ENCODE data around the gene RGS17. TPM values are rescaled to one million over a fixed set of nuclear protein-coding genes. Genes with fewer than 3 reads are reported as not detected.

Gene RGS17
- total RNA-seq, 2 donors from 2014 or later: 0.28 TPM; not detected in 1

- Histone ChIP-seq H3K4me1 (peaks cover 0 to 18% of the 10 kb centered on the region in 2 donors), H3K9me3 (no peaks in the 10 kb centered on the region), H3K27me3 (peaks cover 0 to 2% of the 10 kb centered on the region in 2 donors), H3K4me3 (peak overlapping the region; percentile 63 to 67), H3K36me3 (no peaks in the 10 kb centered on the region), H3K27ac (no peak overlapping the region)
- TF ChIP-seq, protein P1, sequence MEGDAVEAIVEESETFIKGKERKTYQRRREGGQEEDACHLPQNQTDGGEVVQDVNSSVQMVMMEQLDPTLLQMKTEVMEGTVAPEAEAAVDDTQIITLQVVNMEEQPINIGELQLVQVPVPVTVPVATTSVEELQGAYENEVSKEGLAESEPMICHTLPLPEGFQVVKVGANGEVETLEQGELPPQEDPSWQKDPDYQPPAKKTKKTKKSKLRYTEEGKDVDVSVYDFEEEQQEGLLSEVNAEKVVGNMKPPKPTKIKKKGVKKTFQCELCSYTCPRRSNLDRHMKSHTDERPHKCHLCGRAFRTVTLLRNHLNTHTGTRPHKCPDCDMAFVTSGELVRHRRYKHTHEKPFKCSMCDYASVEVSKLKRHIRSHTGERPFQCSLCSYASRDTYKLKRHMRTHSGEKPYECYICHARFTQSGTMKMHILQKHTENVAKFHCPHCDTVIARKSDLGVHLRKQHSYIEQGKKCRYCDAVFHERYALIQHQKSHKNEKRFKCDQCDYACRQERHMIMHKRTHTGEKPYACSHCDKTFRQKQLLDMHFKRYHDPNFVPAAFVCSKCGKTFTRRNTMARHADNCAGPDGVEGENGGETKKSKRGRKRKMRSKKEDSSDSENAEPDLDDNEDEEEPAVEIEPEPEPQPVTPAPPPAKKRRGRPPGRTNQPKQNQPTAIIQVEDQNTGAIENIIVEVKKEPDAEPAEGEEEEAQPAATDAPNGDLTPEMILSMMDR (IDR thresholded peaks at IDR 0.05): no peak
- no peak for DNase-seq (ENCODE audit: low spot score)
These were observed 506 bp downstream of the RGS17 start for GRCh38 chr6:153130515-153131036.

- H3K4me3 ChIP-seq: peak overlapping the region; percentile 63 to 67
- peaks cover 0 to 18% of the 10 kb centered on the region in 2 donors for H3K4me1 ChIP-seq
- H3K9me3 ChIP-seq: no peaks in the 10 kb centered on the region
- H3K27me3 ChIP-seq: peaks cover 0 to 2% of the 10 kb centered on the region in 2 donors
- no peaks in the 10 kb centered on the region for H3K36me3 ChIP-seq
- TF ChIP-seq, protein P1 (IDR thresholded peaks at IDR 0.05): no peak
- H3K27ac ChIP-seq: no peak overlapping the region
- no peak for DNase-seq (ENCODE audit: low spot score)
These were observed 1.1 kb downstream of the RGS17 start for GRCh38 chr6:153129873-153130514.

GRCh38 chr6:153126218-153126617 is 4.9 kb downstream of the RGS17 start:
- no peak overlapping the region for H3K4me3 ChIP-seq
- DNase-seq (ENCODE audit: low spot score): no peak
- H3K27ac ChIP-seq: no peak overlapping the region
- peaks cover 0 to 2% of the 10 kb centered on the region in 2 donors for H3K27me3 ChIP-seq
- H3K36me3 ChIP-seq: no peaks in the 10 kb centered on the region
- no peaks in the 10 kb centered on the region for H3K9me3 ChIP-seq
- TF ChIP-seq, protein P1 (IDR thresholded peaks at IDR 0.05): no peak
- peaks cover 0 to 15% of the 10 kb centered on the region in 2 donors for H3K4me1 ChIP-seq

DNA sequence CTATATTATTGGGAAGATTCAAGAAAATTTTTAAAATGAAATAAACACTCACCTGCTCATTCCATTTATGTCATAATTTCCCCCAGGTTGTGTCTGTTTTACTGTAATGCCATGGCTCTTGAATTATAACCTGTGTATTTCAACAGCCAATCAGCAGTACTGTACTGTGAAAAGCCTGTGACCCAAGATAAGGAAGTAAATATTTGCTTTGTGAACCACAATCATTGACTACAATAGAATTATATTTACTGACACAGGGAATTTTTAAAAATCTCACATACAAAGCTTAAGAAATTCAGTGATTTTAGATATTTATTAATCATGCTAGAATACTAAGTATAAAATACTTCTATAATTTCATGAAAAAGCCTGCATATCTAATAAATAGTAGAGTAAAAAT is 6.0 kb downstream of the RGS17 start:
- Histone ChIP-seq H3K4me3 (no peak overlapping the region), H3K4me1 (peaks cover 0 to 8% of the 10 kb centered on the region in 2 donors), H3K27ac (no peak overlapping the region), H3K36me3 (no peaks in the 10 kb centered on the region), H3K9me3 (no peaks in the 10 kb centered on the region), H3K27me3 (peaks cover 0 to 2% of the 10 kb centered on the region in 2 donors)
- no peak for DNase-seq (ENCODE audit: low spot score)
- TF ChIP-seq, protein P1 (IDR thresholded peaks at IDR 0.05): no peak

GRCh38 chr6:153123801-153124200 is 7.3 kb downstream of the RGS17 start:
- no peaks in the 10 kb centered on the region for H3K4me1 ChIP-seq
- no peak for DNase-seq (ENCODE audit: low spot score)
- no peaks in the 10 kb centered on the region for H3K9me3 ChIP-seq
- H3K4me3 ChIP-seq: no peak overlapping the region
- TF ChIP-seq, protein P1 (IDR thresholded peaks at IDR 0.05): no peak
- no peak overlapping the region for H3K27ac ChIP-seq
- H3K36me3 ChIP-seq: no peaks in the 10 kb centered on the region
- H3K27me3 ChIP-seq: peaks cover 0 to 2% of the 10 kb centered on the region in 2 donors
